Brain microvascular endothelial cell (primary cell): ENCODE measurements around the gene NRP1.
"Not testable (repeated sequence)": the region's sequence is repeated elsewhere in the genome, so short reads cannot be mapped to it uniquely, and the experiment has no call there.

Source experiments
- DNase-seq: peaks from one replicate; pipeline ENCODE4 v3.0.0-alpha.2; 2020
- H3K27ac ChIP-seq: fragments of 250-450 bp; sonication (Bioruptor Pico); 2 replicates; pipeline ENCODE4 v1.5.1; 2020; ENCODE audit warnings: mild to moderate bottlenecking, moderate library complexity
- H3K27me3 ChIP-seq: fragments of 250-450 bp; sonication (Bioruptor Pico); replicated peaks from 2 replicates; pipeline ENCODE4 v1.5.1; 2020; ENCODE audit warnings: mild to moderate bottlenecking
- H3K36me3 ChIP-seq: fragments of 250-450 bp; sonication (Bioruptor Pico); replicated peaks from 2 replicates; pipeline ENCODE4 v1.5.1; 2020; ENCODE audit warnings: mild to moderate bottlenecking
- H3K4me3 ChIP-seq: 2 replicates; pipeline ENCODE4 v1.5.1; 2011; ENCODE audit warnings: low read depth, mild to moderate bottlenecking, control low read depth, low read length, moderate library complexity
- in situ Hi-C: cut with HindIII; loops from 2 replicates; pipeline ENCODE4 v1.10.0; 2017; ENCODE audit warnings: low sequenced_read_pairs, low pct_ligation_motif_present
- TF ChIP-seq, protein P1 (sequence below): IDR thresholded peaks from 2 replicates; pipeline ENCODE4 v1.5.1; 2011; ENCODE audit warnings: low read depth, mild to moderate bottlenecking, moderate library complexity, low read length, control low read depth, inconsistent platforms; ENCODE audit errors: missing control alignments

NRP1 gene

DNA sequence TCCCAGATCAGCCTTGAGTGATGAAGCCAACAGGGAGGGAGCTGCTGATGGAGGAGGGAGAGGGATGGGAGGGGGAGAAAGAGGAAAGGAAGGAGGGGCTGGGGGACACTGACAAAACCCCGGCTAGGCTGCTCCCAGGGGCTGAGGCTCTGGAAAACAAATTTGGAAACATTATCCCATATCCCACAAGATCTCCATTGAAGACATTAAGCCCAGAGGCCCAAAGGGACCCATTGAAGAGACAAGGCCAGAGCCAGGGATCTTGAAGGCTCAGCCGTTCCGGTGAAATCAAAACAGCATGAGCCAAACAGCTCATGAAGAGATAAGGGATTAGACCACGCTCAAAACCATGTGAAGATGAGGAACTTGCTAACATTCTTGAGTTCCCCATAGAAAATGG is 192.2 kb downstream of the NRP1 start:
- Histone ChIP-seq H3K36me3 (no peaks in the 10 kb centered on the region), H3K4me3 (no peak overlapping the region), H3K27me3 (no peaks in the 10 kb centered on the region), H3K27ac (no peak overlapping the region)
- in situ Hi-C loops = no loop called here
- TF ChIP-seq, protein P1, sequence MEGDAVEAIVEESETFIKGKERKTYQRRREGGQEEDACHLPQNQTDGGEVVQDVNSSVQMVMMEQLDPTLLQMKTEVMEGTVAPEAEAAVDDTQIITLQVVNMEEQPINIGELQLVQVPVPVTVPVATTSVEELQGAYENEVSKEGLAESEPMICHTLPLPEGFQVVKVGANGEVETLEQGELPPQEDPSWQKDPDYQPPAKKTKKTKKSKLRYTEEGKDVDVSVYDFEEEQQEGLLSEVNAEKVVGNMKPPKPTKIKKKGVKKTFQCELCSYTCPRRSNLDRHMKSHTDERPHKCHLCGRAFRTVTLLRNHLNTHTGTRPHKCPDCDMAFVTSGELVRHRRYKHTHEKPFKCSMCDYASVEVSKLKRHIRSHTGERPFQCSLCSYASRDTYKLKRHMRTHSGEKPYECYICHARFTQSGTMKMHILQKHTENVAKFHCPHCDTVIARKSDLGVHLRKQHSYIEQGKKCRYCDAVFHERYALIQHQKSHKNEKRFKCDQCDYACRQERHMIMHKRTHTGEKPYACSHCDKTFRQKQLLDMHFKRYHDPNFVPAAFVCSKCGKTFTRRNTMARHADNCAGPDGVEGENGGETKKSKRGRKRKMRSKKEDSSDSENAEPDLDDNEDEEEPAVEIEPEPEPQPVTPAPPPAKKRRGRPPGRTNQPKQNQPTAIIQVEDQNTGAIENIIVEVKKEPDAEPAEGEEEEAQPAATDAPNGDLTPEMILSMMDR = no peak
- DNase-seq = no peak

DNA sequence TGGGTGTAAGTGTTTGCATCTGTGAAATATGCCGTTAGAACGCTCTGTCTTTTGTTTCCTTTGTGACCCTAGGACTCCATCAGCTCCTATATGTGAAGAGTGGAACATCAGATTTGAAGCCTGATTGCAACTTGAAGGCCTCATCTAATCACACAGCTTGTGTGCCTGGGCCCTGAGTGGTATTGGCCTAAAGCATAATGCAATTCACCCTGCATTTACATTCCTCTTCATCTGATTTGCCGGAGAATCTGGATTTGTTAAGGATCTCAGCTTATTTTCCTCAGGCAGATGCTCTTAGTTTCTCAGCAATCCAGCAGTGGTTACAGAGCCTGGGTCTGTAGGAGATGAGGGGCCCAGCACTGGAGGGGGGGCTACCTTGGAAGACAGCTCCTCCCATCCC is 193.2 kb downstream of the NRP1 start:
- TF ChIP-seq, protein P1 = no peak
- no peak for DNase-seq
- in situ Hi-C loops = no loop called here

DNA sequence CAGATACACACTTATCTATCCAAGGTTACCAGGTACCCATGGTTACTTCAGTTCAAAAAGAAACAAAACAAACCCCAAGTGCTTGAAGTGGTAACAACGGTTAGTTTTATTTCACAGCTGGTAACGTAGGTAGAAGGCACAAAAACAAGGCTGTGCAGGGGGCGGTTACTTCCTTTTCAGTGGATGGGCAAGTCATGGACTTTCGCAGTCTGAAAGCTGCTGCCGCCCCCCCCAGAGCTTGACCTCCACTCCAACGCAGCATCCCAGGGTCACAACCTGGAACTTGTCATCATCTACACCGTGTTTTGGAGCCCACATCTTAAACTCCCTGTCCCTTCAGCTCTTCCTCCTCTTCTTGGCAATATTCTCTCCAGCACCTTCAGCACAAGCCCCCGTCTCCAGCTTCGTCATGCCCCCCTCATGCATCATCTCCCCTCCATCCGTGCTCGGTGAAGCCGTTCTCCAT is 195.3 kb downstream of the NRP1 start:
- in situ Hi-C loops = no loop called here
- TF ChIP-seq, protein P1 = no peak
- Histone ChIP-seq H3K36me3 (no peaks in the 10 kb centered on the region), H3K27ac (no peak overlapping the region), H3K27me3 (no peaks in the 10 kb centered on the region), H3K4me3 (no peak overlapping the region)
- DNase-seq = no peak

More for the DNA sequence above, 193.2 kb downstream of the NRP1 start:
- Histone ChIP-seq H3K27ac (no peak overlapping the region), H3K36me3 (no peaks in the 10 kb centered on the region), H3K27me3 (no peaks in the 10 kb centered on the region), H3K4me3 (no peak overlapping the region)

DNA sequence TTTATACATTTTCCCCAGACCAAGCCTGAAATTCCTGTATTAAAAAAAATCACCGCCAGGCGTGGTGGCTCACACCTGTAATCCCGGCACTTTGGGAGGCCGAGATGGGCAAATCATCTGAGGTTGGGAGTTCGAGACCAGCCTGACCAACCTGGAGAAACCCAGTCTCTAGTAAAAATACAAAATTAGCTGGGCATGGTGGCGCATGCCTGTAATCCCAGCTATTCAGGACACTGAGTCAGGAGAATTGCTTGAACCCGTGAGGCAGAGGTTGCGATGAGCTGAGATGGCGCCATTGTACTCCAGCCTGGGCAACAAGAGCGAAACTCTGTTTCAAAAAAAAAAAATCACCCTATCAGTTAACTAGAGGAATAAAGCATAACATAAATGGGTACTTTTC is 195.8 kb downstream of the NRP1 start:
- not testable (repeated sequence) for H3K27ac ChIP-seq, H3K36me3 ChIP-seq, DNase-seq

DNA sequence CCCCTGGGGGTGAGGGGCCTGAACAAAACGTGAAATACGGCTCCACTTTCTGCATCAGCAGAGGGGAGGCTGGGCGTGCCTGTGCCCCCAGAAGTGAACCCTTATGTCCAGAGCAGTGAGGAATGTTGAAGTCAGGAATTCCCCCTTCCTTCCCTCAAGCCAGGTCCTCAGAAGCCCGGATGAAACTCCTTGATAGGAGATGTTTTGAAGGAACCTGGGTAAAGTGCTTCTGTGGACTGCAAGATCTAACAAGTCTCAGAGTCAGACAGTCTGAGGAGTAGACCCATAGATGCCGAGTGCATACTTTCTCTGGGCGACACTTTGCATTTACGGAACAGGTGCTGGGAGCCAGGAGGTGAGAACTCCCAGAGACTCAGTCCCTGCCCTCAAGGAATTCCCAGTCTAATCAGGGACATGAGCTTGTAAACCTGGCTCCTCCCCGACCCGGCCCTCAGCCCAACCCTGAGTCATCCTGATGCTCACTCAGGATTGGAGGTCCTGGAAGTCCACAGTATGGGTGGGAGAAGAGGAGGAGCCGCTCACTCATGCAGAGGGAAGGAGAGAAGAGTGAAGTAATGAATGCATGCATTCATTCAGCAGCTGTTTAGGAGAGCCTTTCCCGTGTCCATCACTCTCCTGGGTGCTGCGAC is 197.0 kb downstream of the NRP1 start:
- TF ChIP-seq, protein P1 = no peak
- Histone ChIP-seq H3K36me3 (no peaks in the 10 kb centered on the region), H3K27ac (no peak overlapping the region), H3K4me3 (no peak overlapping the region), H3K27me3 (no peaks in the 10 kb centered on the region)
- in situ Hi-C loops = no loop called here
- no peak for DNase-seq

More for the DNA sequence above, 195.8 kb downstream of the NRP1 start:
- H3K4me3 ChIP-seq, H3K27me3 ChIP-seq, in situ Hi-C loops: not testable (repeated sequence)

DNA sequence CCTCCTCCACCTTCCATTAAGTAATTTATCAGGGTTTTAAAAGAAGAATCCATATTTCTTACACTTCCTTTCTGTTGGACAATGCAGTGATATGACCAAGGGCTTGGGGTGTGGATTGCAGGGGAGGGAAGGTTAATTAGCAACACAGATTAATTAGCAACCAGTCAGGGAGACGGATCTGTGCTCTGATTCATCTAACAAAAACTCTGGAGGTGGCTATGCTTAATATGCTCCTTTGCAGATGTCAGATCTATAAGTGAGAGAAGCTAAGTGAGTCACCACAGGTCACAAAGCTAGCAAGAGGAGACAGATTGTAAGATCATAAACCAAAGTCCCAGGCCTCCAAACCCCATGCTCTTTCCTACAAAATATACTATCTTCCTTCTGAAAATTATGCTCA is 197.7 kb downstream of the NRP1 start:
- Histone ChIP-seq H3K4me3 (no peak overlapping the region), H3K36me3 (no peaks in the 10 kb centered on the region), H3K27me3 (no peaks in the 10 kb centered on the region), H3K27ac (no peak overlapping the region)
- TF ChIP-seq, protein P1 = no peak
- in situ Hi-C loops = no loop called here
- DNase-seq = no peak
